HG02884 (cell line): ENCODE measurements around the gene AKNA.
"Not testable (repeated sequence)": the region's sequence is repeated elsewhere in the genome, so short reads cannot be mapped to it uniquely, and the experiment has no call there.

ENCODE experiments used
- ATAC-seq: cut with Tn5 transposase; IDR thresholded peaks from one replicate; pipeline ENCODE4 v1.9.1; 2021; ENCODE audit warnings: mild to moderate bottlenecking, moderate library complexity; ENCODE audit not compliant: unreplicated experiment

The AKNA gene

DNA sequence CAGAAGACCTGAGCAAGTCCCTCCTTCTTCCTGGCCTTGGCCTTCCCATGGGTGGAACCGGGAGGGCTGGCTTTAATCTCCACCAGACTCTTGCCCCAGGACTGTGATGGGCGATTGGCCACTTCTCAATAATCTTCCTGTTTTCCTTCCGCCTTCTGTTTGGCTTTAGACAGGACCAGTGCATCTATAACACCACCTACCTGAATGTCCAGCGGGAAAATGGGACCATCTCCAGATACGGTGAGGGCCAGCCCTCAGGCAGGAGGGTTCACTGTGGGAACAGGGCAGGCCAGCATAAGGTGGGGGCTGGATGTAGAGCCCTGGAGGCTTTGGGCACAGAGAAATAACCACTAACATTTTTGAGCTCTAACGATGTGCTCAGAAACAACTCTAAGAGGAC, 63.9 kb downstream of the AKNA start:
- ATAC-seq = not testable (repeated sequence)

DNA sequence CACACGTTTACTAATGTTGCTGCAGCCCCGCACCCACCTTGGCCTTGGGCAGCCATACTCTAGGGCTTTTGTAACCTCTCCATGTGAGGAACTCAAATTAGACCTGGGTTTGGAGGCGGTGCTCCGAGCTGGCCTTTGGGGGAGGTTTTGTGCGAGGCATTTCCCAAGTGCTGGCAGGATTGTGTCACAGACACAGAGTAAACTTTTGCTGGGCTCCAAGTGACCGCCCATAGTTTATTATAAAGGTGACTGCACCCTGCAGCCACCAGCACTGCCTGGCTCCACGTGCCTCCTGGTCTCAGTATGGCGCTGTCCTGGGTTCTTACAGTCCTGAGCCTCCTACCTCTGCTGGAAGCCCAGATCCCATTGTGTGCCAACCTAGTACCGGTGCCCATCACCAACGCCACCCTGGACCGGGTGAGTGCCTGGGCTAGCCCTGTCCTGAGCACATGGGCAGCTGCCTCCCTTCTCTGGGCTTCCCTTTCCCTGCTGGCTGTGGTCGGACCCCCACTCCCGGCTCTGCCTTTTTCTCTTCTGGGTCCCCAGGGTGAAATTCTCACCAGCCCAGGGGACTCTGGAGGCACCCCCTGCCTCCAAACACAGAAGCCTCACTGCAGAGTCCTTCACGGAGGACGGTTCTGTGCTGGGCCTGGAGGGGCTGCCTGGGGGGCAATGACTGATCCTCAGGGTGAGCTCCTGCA, 64.8 kb downstream of the AKNA start, which contains the start of gene ORM1:
ORM1 (plus strand) TSS at position 268 of the 701 bp plus-strand sequence; CDS start at position 304, 36 bp downstream.
- not testable (repeated sequence) for ATAC-seq

DNA sequence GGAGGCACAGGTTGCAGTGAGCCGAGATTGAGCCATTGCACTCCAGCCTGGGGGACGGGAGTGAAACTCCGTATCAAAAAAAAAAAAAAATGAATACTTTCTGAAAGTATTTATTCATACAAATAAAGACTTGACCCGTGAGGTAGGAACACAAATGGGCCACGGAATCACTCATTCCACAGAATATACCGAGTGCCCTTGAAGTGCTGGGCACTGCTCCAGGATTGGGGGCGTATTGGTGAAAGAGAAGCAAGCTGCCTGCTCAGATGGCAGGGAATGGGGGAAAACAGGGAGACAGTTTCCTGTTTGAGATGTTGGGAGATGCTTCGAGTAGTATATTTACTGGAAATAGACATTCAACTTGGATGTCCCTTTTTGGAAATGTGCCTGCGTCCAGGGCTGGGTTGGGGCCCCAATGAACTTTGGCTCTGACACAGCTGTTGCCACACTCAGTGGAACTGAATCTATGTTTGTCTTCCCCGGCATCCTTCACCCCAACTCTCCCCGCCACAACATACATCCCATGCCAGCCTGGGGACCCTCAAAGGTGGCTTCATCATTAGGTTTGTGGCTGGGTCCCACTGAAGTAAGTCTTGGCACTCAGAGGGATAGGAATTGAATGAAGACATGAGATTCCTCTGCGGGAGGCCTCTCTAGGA, 65.5 kb downstream of the AKNA start:
- not testable (repeated sequence) for ATAC-seq

DNA sequence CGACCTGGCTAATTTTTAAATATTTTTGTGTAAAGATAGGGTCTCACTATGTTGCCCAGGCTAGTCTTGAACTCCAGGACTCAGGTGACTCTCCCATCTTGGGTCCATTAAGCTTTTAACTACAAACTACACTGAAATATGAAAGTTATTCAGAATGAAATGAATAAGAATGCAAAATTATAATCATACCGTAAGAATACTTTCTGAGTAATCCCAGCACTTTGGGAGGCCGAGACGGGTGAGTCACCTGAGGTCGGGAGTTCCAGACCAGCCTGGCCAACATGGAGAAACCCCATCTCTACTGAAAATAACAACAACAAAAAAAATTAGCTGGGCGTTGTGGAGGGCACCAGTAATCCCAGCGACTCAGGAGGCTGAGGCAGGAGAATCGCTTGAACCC, 66.0 kb downstream of the AKNA start:
- no peak for ATAC-seq

DNA sequence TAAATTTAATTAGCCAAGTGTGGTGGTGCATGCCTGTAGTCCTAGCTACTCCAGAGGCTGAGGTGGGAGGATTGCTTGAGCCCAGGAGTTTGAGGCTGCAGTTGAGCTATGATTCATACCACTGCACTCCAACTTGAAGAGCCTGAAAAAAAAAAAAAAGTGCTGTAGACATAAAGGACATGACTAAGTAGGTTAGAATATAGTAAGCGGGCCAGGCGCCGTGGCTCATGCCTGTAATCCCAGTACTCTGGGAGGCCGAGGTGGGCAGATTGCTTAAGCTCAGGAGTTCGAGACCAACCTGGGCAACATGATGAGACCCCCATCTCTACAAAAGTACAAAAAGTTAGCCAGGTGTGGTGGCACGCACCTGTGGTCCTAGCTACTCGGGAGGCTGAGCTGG, 67.1 kb downstream of the AKNA start:
- ATAC-seq = not testable (repeated sequence)

DNA sequence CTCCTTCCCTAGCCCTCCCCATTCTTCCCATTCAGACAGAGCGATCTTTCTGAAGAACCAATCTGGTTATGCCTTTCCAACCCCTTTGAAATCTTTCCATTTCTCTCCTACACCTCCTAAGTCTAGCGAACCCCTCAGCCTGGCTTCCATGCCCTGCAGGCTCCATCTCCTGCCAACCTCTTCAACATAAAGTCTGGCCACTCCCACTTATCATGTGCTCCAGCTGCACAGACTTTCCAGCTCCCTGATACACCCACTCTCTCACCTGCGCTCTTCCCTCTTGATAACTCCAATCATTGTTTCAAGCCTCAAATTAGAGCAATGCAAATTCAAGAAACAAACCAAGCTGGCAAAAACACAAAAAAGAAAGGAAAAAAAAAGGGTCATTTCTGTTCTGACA, 68.6 kb downstream of the AKNA start:
- ATAC-seq = no peak

DNA sequence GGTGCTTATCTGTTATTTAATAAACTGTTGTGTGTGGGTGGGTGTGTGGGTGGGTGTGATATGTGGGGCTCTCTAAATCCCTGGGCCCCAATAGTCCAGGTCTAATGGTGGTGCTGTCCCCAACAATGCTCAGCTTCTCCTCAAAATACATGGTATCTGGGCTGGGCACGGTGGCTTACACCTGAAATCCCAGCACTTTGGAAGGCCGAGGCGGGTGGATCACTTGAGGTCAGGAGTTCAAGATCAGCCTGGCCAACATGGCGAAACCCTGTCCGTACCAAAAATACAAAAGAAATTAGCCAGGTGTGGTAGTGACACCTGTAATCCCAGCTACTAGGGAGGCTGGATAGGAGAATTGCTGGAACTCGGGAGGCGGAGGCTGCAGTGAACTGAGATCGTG, 69.4 kb downstream of the AKNA start:
- ATAC-seq = no peak

DNA sequence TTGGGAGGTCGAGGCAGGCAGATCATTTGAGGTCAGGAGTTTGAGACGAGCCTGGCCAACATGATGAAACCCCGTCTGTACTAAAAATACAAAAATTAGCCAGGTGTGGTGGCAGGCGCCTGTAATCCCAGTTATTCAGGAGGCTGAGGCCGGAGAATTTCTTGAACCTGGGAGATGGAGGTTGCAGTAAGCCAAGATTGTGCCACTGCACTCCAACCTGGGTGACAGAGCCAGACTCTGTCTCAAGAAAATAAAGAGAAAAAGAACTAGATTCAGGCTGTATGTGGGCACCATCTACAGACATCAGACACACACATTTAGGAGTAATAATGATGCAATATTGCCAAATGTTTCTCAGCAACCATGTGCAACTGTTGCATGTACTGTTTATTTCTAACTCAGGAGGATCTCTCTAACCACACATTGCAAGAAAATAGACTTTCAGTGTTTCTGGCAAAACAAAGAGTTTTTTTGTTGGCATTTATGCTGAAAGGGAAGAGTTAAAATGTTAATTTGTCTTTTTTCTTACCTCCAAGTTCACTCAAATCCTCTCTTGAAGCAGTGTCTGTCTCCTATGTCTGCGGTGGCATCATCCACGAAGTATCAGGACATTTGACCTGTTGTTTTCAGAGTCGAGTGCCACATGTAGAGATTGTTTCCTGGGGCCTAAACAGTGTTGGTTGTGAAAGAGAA, 70.0 kb downstream of the AKNA start:
- no peak for ATAC-seq

DNA sequence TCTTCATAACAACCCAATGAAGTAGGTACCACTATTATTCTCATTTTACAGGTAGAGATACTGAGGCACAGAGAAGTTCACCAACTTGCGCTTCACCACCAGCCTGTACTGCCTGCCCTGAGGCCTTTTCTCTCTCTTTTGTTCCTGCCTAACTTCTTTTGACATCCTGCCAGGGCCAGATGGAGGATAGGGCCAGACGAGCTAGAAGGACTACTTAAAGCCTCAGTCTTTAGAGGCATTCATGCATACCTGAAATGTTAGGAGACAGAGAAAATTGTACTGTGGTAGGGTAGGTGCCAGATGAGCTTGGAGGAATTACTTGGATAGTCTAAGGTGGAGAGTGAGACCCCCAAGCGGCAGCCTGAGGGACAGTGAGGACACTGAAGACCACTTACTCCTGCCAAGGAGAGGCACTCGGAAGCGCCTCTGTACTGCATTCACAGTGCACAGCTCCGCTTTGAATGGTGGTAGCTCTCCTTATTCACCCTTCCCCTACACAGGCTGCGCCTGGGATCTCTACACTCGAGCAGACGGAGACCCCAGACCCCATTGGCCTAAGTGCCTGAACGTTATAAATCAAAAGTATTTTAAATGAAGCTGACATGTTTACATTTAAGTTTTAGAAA, 71.1 kb downstream of the AKNA start:
- ATAC-seq = no peak

DNA sequence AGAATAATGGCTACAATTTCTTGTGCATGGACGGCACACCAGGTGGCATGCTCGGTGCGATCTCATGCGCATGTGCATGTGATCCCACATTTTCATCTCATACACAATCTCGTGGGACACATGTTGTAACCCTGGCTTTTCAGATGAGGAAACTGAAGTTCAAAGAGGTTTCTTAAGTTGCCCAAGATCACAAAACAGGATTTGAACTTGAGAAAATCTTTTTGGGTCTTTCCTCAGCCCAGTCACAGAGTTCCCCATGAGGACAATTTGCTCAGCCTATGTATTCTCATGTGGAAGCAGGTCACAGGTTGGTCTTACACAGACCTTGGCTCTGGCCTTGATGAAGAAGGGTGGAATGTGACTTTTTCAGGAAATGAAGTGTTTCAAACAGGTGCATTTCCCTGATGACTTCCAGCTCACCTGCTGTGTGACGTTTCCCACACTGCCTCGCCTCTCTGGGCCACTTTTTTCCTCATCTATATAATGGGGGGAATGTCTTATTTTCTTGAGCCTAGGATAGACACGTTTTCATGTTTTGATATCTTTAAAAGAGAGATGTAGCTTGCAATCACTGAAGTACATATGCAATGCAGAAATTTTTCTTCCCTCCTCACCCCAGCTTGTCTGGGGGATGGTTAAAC, 71.9 kb downstream of the AKNA start:
- no peak for ATAC-seq

DNA sequence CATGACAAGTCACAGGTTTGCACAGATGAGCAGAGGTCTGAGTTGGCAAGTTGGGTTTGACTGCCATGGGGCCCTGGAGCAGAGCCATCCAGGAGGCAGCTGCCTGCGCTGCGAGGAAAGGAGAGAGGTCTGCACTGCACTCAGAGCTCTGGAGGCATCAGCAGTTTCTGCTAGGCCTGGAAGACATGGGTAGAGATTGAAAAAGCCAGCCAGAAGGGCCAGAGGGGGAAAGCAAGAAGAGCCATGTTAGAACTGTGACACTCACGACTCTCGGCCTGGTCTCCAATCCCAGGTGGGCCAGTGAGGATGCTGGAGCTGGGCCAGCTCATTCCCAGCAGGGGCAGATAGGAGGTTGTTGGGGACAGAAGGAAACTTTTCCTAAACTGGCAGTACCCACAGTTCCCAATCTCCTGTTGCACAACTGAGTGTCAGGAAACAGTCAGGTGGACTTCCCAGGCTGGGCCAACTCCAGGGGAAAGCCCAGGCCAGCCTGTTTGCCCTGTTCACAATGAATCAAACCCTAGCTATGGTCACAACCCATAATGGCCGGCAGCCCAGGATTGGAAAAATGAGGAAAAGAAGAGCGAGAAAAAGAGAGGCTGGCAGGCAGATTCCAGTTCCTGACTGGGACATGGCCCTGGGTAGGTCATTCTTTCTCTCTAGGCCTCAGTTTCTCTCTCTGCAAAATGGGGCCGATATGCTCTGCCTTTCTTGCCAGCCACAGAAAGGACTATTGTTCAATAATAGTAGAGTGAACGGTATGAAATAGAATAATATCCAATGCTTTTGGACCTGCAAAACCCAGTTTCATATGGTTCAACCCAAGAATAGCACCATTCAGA, 72.7 kb downstream of the AKNA start:
- no peak for ATAC-seq

DNA sequence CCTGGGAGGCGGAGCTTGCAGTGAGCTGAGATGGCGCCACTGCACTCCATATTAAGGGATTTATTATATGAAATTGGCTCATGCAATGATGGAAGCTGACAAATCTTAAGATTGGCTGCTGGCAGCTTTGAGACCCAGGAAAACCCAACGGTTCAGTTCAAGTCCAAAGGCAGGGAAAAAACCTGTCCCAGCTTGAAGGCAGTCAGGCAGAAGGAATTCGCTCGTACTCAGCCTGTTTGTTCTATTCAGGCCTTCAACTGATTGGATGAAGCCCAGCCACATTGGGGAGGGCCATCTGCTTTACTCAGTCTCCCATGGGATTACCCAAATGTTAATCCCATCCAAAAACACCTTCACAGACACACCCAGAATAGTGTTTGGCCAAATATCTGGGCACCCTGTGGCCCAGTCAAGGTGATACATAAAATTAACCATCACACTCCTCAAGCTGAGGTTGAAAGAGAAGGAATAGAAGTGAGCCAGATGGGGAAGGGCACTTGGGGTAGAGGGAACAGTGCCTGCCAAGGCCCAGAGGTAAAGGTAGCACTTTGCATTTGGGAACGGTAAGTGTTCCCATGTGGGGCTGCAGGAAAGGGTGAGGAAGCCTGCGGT, 73.4 kb downstream of the AKNA start:
- no peak for ATAC-seq

DNA sequence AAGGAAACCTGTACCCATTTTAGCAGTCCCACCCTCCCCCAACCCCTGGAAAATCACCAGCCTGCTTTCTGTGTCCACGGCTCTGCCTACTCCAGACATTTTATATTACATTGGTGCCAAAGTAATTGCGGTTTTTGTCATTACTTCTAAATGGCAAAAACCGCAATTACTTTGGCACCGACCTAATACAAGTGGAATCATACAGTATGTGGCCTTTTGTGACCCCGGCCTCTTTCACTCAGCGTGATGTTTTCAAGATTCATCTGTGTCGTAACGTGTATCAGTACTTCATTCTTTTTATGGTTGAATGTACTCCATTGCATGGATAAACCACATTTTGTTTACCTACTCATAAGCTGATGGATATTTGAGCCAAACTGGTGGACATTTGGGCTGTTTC, 74.6 kb downstream of the AKNA start:
- no peak for ATAC-seq

DNA sequence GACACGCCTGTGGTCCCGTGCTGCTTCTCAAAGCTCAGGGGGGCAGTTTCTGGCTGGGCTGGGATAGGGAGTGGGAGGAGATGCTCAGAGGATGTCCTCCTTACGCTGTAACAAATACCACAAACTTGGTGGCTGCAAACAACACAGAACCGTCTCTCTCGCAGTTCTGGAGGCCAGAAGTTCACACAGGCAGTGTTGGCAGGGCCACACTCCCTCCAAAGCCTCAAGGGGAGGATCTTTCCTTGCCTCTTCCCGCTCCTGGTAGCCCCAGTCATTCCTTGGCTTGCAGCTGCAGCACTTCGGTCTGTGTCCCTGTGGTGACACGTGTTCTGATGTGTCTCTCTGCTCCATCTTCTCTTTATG, 75.3 kb downstream of the AKNA start:
- ATAC-seq = no peak

DNA sequence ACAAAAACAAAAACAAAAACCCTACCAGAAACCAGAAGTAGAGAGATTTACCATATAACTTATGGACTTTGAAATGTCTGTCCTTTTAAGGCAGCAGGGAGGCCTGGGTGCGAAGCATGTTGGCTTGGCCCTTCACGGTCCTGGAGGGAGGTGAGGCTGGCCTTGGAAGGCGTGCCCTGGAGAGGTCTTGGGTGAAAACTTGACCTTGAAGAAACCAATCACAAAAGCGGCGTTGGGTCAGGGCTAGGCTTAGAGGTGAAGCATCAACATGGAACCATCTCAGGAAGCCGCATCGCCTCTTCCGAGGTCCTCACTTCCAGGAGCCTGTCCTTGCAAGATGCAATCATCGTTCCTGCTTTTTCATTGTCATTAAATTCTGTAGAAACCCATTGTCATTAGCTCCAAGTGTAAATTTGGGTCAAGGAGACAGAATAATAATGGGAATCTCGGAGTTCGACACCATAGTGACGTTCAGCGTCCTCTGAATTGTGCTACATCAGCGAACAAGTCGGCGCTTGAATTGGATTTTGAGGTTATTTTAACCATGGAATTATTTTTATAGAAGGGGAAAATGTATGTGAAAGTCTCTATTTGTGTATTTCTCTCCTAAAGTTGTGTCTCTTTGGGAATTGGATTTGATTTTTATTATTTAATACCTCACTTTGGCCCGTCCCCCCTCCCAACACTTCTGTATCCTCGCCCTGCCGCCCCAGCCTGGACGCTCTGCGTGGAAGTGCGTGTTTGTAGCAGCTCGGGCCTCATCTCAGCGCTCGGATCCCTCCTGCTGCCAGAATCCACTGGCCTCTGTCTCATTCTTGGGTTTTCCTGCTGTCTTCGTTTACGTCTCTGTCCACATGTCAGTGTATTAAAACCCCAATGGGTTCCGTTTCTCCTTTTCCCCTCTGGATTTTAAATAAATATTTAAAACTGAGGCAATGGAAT, 75.9 kb downstream of the AKNA start:
- ATAC-seq = no peak

DNA sequence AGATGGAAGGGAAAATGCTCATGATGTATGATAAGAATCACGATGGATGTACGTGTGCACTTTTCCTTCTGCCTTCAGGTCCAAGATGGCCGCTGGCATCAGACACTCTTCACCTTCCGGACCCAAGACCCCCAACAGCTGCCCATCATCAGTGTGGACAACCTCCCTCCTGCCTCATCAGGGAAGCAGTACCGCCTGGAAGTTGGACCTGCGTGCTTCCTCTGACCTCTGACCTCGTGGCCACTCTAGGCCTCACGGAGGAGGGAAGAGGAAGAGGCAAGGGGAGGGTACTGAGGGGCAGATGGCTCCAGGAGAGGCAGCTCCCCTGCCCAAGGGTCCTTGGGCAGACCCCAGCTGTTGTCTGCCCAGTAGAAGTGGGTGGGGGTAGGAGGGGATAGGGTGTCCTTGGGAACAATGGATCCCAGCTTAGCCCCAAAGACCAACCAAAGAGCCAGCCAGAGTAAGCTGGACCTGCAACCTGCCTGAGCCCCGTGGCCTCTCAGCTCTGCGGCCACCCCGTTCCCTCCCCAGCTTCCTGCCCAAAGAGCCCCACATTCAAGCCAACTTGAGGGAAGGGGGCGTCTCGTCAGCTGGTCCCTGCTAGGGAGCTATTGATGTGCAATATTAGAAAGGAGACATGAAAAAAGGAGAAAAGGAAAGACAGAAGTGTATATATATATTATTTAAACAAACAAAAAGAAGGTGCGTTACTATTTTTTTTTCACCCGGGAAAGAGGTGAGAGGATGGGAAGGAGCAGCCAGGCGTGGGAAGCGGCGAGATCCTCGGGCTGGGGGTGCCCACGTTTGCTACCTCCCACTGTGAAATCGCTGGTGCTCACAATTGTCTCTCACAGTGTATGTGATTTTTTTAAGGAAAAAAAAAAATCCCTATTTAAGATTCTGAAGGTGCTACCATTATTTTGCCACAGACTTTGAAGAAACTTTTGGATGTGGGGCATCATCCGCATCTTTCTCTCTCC, 77.0 kb downstream of the AKNA start:
- no peak for ATAC-seq

DNA sequence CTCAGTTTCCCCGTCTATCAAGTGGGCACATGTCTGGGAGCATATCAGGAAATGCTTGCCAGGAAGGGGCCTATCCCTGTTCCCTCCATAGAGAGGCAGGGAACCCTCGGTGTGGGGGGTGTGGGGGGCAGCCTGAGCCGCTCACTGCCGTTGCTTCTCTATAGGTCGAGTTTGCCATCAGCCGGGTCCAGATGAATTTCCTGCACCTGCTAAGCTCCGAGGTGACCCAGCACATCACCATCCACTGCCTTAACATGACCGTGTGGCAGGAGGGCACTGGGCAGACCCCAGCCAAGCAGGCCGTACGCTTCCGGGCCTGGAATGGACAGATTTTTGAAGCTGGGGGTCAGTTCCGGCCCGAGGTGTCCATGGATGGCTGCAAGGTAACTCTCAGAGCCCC, 78.7 kb downstream of the AKNA start:
- no peak for ATAC-seq
